ENCODE data around the gene RPS19.

- no peak for TF ChIP-seq SPI1 (IDR thresholded peaks at IDR 0.05; ENCODE audit: low read depth, low read length)
- no peak for TF ChIP-seq POLR2AphosphoS5 (IDR thresholded peaks at IDR 0.05; ENCODE audit: low read depth, low read length)
- TF ChIP-seq PAX5 (IDR thresholded peaks at IDR 0.05; ENCODE audit: insufficient read depth, low read length, severe bottlenecking) = no peak
- no peak for TF ChIP-seq POLR2A (IDR thresholded peaks at IDR 0.05; ENCODE audit: low read depth, low read length)
- TF ChIP-seq POU2F2 (IDR thresholded peaks at IDR 0.05; ENCODE audit: low read depth, low read length) = no peak; the same call in 1 of the 2 replicates
- TF ChIP-seq TAF1 (IDR thresholded peaks at IDR 0.05; ENCODE audit: low read depth, low read length) = no peak
Measured at GRCh38 chr19:41915776-41916414, 55.8 kb downstream of the RPS19 start.

Measured in GM12891 (cell line).